HepG2 (cell line): ENCODE measurements around the gene THBS1. TPM values are rescaled to one million over a fixed set of nuclear protein-coding genes. Genes with fewer than 3 reads are reported as not detected.

Experiments
- ETV6 ChIP-seq: sonication (generic); formaldehyde crosslinking; conservative IDR thresholded peaks from 2 replicates; pipeline ENCODE4 v1.4.0; 2020; ENCODE audit warnings: missing genetic modification reagents
- GATAD2A ChIP-seq: IDR thresholded peaks from 2 replicates; pipeline ENCODE4 v1.6.1; 2016
- HOXD1 ChIP-seq: sonication (generic); formaldehyde crosslinking; IDR thresholded peaks from 2 replicates; pipeline ENCODE4 v1.5.0; 2020; ENCODE audit warnings: missing genetic modification reagents
- JUND ChIP-seq: sonication (generic); formaldehyde crosslinking; IDR thresholded peaks from 2 replicates; pipeline ENCODE4 v1.8.0; 2022; ENCODE audit warnings: mild to moderate bottlenecking, missing genetic modification reagents
- KMT2A ChIP-seq: sonication (generic); formaldehyde crosslinking; IDR thresholded peaks from 2 replicates; pipeline ENCODE4 v1.4.0; 2020; ENCODE audit warnings: missing genetic modification reagents
- MYC ChIP-seq: sonication (generic); formaldehyde crosslinking; IDR thresholded peaks from 2 replicates; pipeline ENCODE4 v1.9.0; 2021; ENCODE audit warnings: missing genetic modification reagents, borderline replicate concordance
- MZF1 ChIP-seq: sonication (generic); formaldehyde crosslinking; IDR thresholded peaks from 2 replicates; pipeline ENCODE4 v1.8.1; 2023; ENCODE audit warnings: mild to moderate bottlenecking, missing genetic modification reagents, borderline replicate concordance
- SP140L ChIP-seq: sonication (generic); formaldehyde crosslinking; IDR thresholded peaks from 2 replicates; pipeline ENCODE4 v1.4.0; 2020; ENCODE audit warnings: missing genetic modification reagents, borderline replicate concordance
- YEATS4 ChIP-seq: sonication (generic); formaldehyde crosslinking; IDR thresholded peaks from 2 replicates; pipeline ENCODE4 v1.4.0; 2020; ENCODE audit warnings: missing genetic modification reagents, borderline replicate concordance
- ZBTB7B ChIP-seq: sonication (generic); formaldehyde crosslinking; IDR thresholded peaks from 2 replicates; pipeline ENCODE4 v1.4.0; 2020; ENCODE audit warnings: missing genetic modification reagents
- ZNF205 ChIP-seq: IDR thresholded peaks from 2 replicates; pipeline ENCODE4 v1.6.1; 2018; ENCODE audit warnings: missing biosample characterization, missing genetic modification reagents
- ZNF567 ChIP-seq: sonication (generic); formaldehyde crosslinking; IDR thresholded peaks from 2 replicates; pipeline ENCODE4 v1.8.1; 2023; ENCODE audit warnings: mild to moderate bottlenecking, missing genetic modification reagents, borderline replicate concordance
- ZNF747 ChIP-seq: sonication (generic); formaldehyde crosslinking; IDR thresholded peaks from 2 replicates; pipeline ENCODE4 v1.8.1; 2023; ENCODE audit warnings: missing genetic modification reagents, mild to moderate bottlenecking, borderline replicate concordance
- ZSCAN31 ChIP-seq: sonication (generic); formaldehyde crosslinking; IDR thresholded peaks from 2 replicates; pipeline ENCODE4 v1.5.0; 2020; ENCODE audit warnings: low read depth, mild to moderate bottlenecking, missing genetic modification reagents
- polyA plus RNA-seq, 8 experiments: library from polyadenylated mRNA; depleted of rRNA in 3 of 8; stranded (reverse) in 7 of 8; unstranded in 1 of 8; fragments of >200 nt; fragmentation: Illumina TruSeq in 4 of 8; extraction: Trizol in 4 of 8; gene quantifications; 2 replicates each; pipeline versions ENCODE4 v1.2.1 to v1.2.3, GENCODE V29; 2011 to 2016; ENCODE audit warnings: low read depth in 4 of 8, missing spikeins in 1 of 8, mixed read lengths in 1 of 8; ENCODE audit not compliant: insufficient read depth in 1 of 8
- total RNA-seq, 5 experiments: library from RNA; depleted of rRNA; stranded (reverse); fragments of >200 nt; fragmentation: Illumina TruSeq; extraction: Trizol; gene quantifications; 2 replicates each; pipeline ENCODE4 v1.2.3, GENCODE V29; 2016; ENCODE audit warnings: low read depth in 1 of 5
- TF ChIP-seq, protein P1 (sequence below): sonication (generic); formaldehyde crosslinking; IDR thresholded peaks from 2 replicates; pipeline ENCODE4 v1.4.0; 2020; ENCODE audit warnings: mild to moderate bottlenecking, missing genetic modification reagents
- TF ChIP-seq, protein P2 (sequence below): sonication (generic); formaldehyde crosslinking; IDR thresholded peaks from 2 replicates; pipeline ENCODE4 v1.4.0; 2020; ENCODE audit warnings: missing genetic modification reagents, low read depth, mild to moderate bottlenecking, borderline replicate concordance
- TF ChIP-seq, protein P3 (sequence below): IDR thresholded peaks from 2 replicates; pipeline ENCODE4 v1.6.1; 2016; ENCODE audit warnings: missing genetic modification reagents, missing compliant biosample characterization
- TF ChIP-seq, protein P4 (sequence below): sonication (generic); formaldehyde crosslinking; IDR thresholded peaks from 2 replicates; pipeline ENCODE4 v1.8.1; 2022; ENCODE audit warnings: mild to moderate bottlenecking, missing genetic modification reagents
- TF ChIP-seq, protein P5 (sequence below), 2 experiments: IDR thresholded peaks; 2 replicates each; pipeline ENCODE4 v1.6.1; 2011 to 2012; ENCODE audit warnings: low read length in 2 of 2, borderline replicate concordance in 1 of 2, low read depth in 1 of 2, mild to moderate bottlenecking in 1 of 2, moderate library complexity in 1 of 2

THBS1 gene
- total and polyA plus RNA-seq, 2 of the 13 experiments (the other 11 are each of a cell fraction or from before 2014, with no cell fraction given) = 54.7 to 67.1 TPM

DNA sequence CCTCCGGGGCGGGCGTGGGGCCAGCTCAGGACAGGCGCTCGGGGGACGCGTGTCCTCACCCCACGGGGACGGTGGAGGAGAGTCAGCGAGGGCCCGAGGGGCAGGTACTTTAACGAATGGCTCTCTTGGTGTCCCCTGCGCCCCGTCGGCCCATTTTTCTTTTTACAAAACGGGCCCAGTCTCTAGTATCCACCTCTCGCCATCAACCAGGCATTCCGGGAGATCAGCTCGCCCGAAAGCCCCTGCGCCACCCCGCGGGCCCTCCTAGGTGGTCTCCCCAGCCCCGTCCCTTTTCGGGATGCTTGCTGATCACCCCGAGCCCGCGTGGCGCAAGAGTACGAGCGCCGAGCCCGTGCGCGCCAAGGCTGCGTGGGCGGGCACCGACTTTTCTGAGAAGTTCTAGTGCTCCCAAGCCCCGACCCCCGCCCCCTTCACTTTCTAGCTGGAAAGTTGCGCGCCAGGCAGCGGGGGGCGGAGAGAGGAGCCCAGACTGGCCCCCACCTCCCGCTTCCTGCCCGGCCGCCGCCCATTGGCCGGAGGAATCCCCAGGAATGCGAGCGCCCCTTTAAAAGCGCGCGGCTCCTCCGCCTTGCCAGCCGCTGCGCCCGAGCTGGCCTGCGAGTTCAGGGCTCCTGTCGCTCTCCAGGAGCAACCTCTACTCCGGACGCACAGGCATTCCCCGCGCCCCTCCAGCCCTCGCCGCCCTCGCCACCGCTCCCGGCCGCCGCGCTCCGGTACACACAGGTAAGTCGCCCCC, at the start of gene THBS1 (continued):
- TF ChIP-seq ZBTB7B (CRISPR knock-in tag) = peak; percentile 60; the same call in 1 of the 2 replicates
- TF ChIP-seq GATAD2A = peak; percentile 25; the same call in 1 of the 2 replicates
- TF ChIP-seq SP140L (CRISPR knock-in tag) = peak; percentile 7; the same call in 1 of the 2 replicates
- TF ChIP-seq, protein P1, sequence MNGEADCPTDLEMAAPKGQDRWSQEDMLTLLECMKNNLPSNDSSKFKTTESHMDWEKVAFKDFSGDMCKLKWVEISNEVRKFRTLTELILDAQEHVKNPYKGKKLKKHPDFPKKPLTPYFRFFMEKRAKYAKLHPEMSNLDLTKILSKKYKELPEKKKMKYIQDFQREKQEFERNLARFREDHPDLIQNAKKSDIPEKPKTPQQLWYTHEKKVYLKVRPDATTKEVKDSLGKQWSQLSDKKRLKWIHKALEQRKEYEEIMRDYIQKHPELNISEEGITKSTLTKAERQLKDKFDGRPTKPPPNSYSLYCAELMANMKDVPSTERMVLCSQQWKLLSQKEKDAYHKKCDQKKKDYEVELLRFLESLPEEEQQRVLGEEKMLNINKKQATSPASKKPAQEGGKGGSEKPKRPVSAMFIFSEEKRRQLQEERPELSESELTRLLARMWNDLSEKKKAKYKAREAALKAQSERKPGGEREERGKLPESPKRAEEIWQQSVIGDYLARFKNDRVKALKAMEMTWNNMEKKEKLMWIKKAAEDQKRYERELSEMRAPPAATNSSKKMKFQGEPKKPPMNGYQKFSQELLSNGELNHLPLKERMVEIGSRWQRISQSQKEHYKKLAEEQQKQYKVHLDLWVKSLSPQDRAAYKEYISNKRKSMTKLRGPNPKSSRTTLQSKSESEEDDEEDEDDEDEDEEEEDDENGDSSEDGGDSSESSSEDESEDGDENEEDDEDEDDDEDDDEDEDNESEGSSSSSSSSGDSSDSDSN = peak; percentile 68
- TF ChIP-seq, protein P2, sequence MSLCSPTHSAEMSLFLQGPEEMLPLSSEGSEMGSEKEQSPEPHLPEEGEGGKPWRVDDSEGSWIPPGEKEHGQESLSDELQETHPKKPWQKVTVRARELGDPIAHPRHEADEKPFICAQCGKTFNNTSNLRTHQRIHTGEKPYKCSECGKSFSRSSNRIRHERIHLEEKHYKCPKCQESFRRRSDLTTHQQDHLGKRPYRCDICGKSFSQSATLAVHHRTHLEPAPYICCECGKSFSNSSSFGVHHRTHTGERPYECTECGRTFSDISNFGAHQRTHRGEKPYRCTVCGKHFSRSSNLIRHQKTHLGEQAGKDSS (CRISPR knock-in tag) = 0 out of 2 replicates have a peak, but pooled peaks have one; percentile 57
- TF ChIP-seq HOXD1 (CRISPR knock-in tag) = no peak
- TF ChIP-seq MZF1 (CRISPR knock-in tag) = no peak
- 0 out of 2 replicates have a peak, but pooled peaks have one; percentile 8 for TF ChIP-seq ZNF205 (CRISPR knock-in tag)
- TF ChIP-seq ETV6 = peak; percentile 56; the same call in 1 of the 2 replicates
- peak; percentile 43; the same call in 1 of the 2 replicates for TF ChIP-seq KMT2A (CRISPR knock-in tag)
- TF ChIP-seq, protein P3, sequence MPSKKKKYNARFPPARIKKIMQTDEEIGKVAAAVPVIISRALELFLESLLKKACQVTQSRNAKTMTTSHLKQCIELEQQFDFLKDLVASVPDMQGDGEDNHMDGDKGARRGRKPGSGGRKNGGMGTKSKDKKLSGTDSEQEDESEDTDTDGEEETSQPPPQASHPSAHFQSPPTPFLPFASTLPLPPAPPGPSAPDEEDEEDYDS (CRISPR knock-in tag) = peak; percentile 99
- peak; percentile 89 for TF ChIP-seq ZSCAN31
- TF ChIP-seq YEATS4 = peak; percentile 17; the same call in 1 of the 2 replicates
- TF ChIP-seq MYC (CRISPR knock-in tag) = peak; percentile 30; the same call in 1 of the 2 replicates
- TF ChIP-seq ZNF747 (CRISPR knock-in tag) = peak; percentile 73; the same call in 1 of the 2 replicates
- TF ChIP-seq, protein P4, sequence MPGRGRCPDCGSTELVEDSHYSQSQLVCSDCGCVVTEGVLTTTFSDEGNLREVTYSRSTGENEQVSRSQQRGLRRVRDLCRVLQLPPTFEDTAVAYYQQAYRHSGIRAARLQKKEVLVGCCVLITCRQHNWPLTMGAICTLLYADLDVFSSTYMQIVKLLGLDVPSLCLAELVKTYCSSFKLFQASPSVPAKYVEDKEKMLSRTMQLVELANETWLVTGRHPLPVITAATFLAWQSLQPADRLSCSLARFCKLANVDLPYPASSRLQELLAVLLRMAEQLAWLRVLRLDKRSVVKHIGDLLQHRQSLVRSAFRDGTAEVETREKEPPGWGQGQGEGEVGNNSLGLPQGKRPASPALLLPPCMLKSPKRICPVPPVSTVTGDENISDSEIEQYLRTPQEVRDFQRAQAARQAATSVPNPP (CRISPR knock-in tag) = no peak
- TF ChIP-seq, protein P5, sequence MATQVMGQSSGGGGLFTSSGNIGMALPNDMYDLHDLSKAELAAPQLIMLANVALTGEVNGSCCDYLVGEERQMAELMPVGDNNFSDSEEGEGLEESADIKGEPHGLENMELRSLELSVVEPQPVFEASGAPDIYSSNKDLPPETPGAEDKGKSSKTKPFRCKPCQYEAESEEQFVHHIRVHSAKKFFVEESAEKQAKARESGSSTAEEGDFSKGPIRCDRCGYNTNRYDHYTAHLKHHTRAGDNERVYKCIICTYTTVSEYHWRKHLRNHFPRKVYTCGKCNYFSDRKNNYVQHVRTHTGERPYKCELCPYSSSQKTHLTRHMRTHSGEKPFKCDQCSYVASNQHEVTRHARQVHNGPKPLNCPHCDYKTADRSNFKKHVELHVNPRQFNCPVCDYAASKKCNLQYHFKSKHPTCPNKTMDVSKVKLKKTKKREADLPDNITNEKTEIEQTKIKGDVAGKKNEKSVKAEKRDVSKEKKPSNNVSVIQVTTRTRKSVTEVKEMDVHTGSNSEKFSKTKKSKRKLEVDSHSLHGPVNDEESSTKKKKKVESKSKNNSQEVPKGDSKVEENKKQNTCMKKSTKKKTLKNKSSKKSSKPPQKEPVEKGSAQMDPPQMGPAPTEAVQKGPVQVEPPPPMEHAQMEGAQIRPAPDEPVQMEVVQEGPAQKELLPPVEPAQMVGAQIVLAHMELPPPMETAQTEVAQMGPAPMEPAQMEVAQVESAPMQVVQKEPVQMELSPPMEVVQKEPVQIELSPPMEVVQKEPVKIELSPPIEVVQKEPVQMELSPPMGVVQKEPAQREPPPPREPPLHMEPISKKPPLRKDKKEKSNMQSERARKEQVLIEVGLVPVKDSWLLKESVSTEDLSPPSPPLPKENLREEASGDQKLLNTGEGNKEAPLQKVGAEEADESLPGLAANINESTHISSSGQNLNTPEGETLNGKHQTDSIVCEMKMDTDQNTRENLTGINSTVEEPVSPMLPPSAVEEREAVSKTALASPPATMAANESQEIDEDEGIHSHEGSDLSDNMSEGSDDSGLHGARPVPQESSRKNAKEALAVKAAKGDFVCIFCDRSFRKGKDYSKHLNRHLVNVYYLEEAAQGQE (IDR thresholded peaks at IDR 0.05; ENCODE audit: borderline replicate concordance in 1 of 2, low read depth in 1 of 2, low read length in 2 of 2) = peak in 1 of 2 experiments; percentile 41; a peak in 1 of 4 replicates
- TF ChIP-seq ZNF567 (CRISPR knock-in tag) = 0 out of 2 replicates have a peak, but pooled peaks have one; percentile 74
- 0 out of 2 replicates have a peak, but pooled peaks have one; percentile 24 for TF ChIP-seq JUND
